Vagina (tissue), 2 donors: ENCODE measurements around the gene WWOX.

Source experiments
- POLR2A ChIP-seq, 2 donors: fragments of 450-650 bp; IDR thresholded peaks; one replicate each; pipeline ENCODE4 v1.6.1; 2017; ENCODE audit warnings: antibody characterized with exemption in 2 of 2, mild to moderate bottlenecking in 2 of 2, moderate library complexity in 2 of 2
- POLR2AphosphoS5 ChIP-seq, 2 donors: sonication (generic); formaldehyde crosslinking; IDR thresholded peaks; one replicate each; pipeline ENCODE4 v1.9.0; 2017; ENCODE audit warnings: antibody characterized with exemption in 2 of 2, mild to moderate bottlenecking in 2 of 2, low read depth in 1 of 2; ENCODE audit not compliant: insufficient read depth in 1 of 2
- TF ChIP-seq, protein P1 (sequence below), 3 experiments: fragments of 450-650 bp in 2 of 3; fragments of 200-600 bp in 1 of 3; sonication (generic) in 1 of 3; IDR thresholded peaks; one replicate each; pipeline ENCODE4 v1.5.1; 2017 to 2019; ENCODE audit warnings: antibody characterized with exemption in 3 of 3, mild to moderate bottlenecking in 2 of 3, moderate library complexity in 2 of 3

DNA sequence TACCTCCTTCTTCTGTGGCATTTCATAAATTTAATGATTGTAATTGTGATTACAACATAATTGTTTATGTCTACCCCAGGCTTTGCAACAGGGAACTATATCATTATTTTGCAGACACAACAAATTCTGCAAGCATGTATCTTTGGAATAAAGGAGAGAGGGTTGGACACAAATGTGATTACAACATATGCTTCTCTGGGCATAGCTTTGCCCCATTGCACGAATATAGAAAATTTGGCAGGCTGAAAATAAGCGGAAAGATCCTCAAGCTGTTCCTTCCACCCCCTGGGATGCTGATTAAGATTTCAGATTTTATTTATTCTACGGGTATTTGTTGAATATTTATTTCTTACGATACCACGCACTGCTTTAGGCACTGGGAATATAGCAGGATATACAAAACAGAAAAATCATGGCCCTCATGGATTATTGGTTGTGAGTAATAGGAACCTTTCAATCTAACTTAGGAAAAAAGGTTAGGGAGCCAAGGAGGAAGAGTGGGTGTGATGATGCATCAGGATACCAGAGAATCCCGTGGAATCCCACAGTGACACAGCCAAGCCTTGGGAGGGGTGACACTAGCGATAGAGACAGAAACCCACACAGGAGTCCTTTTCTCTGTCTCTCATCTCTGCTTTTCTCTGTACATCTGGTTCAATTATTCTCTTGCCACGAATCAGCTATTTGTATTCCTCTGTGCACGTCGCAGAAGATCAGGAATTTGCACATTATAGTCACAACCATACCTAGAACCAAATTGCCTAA lies 980.4 kb downstream of the WWOX start:
- TF ChIP-seq POLR2AphosphoS5 (IDR thresholded peaks at IDR 0.05; ENCODE audit: insufficient read depth in 1 of 2, low read depth in 1 of 2) (no peak), POLR2A (IDR thresholded peaks at IDR 0.05) (no peak)
- TF ChIP-seq, protein P1, sequence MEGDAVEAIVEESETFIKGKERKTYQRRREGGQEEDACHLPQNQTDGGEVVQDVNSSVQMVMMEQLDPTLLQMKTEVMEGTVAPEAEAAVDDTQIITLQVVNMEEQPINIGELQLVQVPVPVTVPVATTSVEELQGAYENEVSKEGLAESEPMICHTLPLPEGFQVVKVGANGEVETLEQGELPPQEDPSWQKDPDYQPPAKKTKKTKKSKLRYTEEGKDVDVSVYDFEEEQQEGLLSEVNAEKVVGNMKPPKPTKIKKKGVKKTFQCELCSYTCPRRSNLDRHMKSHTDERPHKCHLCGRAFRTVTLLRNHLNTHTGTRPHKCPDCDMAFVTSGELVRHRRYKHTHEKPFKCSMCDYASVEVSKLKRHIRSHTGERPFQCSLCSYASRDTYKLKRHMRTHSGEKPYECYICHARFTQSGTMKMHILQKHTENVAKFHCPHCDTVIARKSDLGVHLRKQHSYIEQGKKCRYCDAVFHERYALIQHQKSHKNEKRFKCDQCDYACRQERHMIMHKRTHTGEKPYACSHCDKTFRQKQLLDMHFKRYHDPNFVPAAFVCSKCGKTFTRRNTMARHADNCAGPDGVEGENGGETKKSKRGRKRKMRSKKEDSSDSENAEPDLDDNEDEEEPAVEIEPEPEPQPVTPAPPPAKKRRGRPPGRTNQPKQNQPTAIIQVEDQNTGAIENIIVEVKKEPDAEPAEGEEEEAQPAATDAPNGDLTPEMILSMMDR (IDR thresholded peaks at IDR 0.05): no peak
